ENCODE results near the gene ATP7B.

GRCh38 chr13:51944428-51944827 lies 66.8 kb downstream of the ATP7B start:
- TF ChIP-seq POLR2AphosphoS5 (IDR thresholded peaks at IDR 0.05; ENCODE audit: insufficient read depth, low read depth, low read length) (no peak), CTCF (IDR thresholded peaks at IDR 0.05; ENCODE audit: extremely low read depth in 1 of 2, insufficient read depth in 1 of 2, low read depth in 1 of 2, low read length in 2 of 2) (no peak), POLR2A (IDR thresholded peaks at IDR 0.05; ENCODE audit: low read depth, low read length) (no peak), EZH2 (IDR thresholded peaks at IDR 0.05; ENCODE audit: borderline replicate concordance, low read depth, low read length, severe bottlenecking) (no peak), FOS (IDR thresholded peaks at IDR 0.05; ENCODE audit: borderline replicate concordance, insufficient read depth, low read length) (no peak), MYC (IDR thresholded peaks at IDR 0.05; ENCODE audit: low read depth, low read length) (no peak), GATA2 (IDR thresholded peaks at IDR 0.05; ENCODE audit: insufficient read depth, insufficient read length, low read depth, low read length) (no peak)
- TF ChIP-seq, protein P1, sequence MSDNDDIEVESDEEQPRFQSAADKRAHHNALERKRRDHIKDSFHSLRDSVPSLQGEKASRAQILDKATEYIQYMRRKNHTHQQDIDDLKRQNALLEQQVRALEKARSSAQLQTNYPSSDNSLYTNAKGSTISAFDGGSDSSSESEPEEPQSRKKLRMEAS (IDR thresholded peaks at IDR 0.05; ENCODE audit: insufficient read depth, insufficient read length) = no peak
